WTC11 (cell line): ENCODE data around the gene PTPA. TPM values are rescaled to one million over a fixed set of nuclear protein-coding genes. Genes with fewer than 3 reads are reported as not detected.

ENCODE experiments used
- ATAC-seq: fragments of 200-7000 bp; cut with Tn5 transposase; 2 replicates; pipeline ENCODE4 v1.10.0; 2021; ENCODE audit warnings: mild to moderate bottlenecking, moderate library complexity
- CTCF ChIA-PET: fragments of 300-600 bp; sonication (Branson Sonifier 250); formaldehyde crosslinking; loops from one replicate; lab custom pipeline; 2021; ENCODE audit warnings: antibody characterized with exemption; lab: Charles Lee
- POLR2A ChIA-PET: fragments of 350-600 bp; sonication (Branson Sonifier 250); formaldehyde crosslinking; loops from one replicate; lab custom pipeline; 2021; ENCODE audit warnings: antibody characterized with exemption; lab: Charles Lee
- DNase-seq: peaks from one replicate; pipeline ENCODE4 v3.0.0; 2021; ENCODE audit warnings: low spot score
- H3K27ac Mint-ChIP-seq: 2 replicates; pipeline ENCODE4 v1.8.0; 2021; ENCODE audit warnings: mixed read lengths
- H3K27me3 Mint-ChIP-seq: 2 replicates; pipeline ENCODE4 v1.8.0; 2021; ENCODE audit warnings: low read depth, mild to moderate bottlenecking, moderate library complexity, mixed read lengths
- H3K36me3 Mint-ChIP-seq: 2 replicates; pipeline ENCODE4 v1.8.0; 2021; ENCODE audit warnings: mixed read lengths
- H3K4me1 Mint-ChIP-seq: 2 replicates; pipeline ENCODE4 v1.8.0; 2022; ENCODE audit warnings: mixed read lengths
- H3K4me3 Mint-ChIP-seq: 2 replicates; pipeline ENCODE4 v1.8.0; 2021; ENCODE audit warnings: mild to moderate bottlenecking, moderate library complexity, mixed read lengths
- H3K9me3 Mint-ChIP-seq: 2 replicates; pipeline ENCODE4 v1.8.0; 2021; ENCODE audit warnings: mixed read lengths
- ATF3 ChIP-seq: sonication (generic); formaldehyde crosslinking; conservative IDR thresholded peaks from 2 replicates; pipeline ENCODE4 v1.8.1; 2022; ENCODE audit warnings: mild to moderate bottlenecking, missing genetic modification reagents
- CBFB ChIP-seq: sonication (generic); formaldehyde crosslinking; IDR thresholded peaks from 2 replicates; pipeline ENCODE4 v1.8.1; 2022; ENCODE audit warnings: mild to moderate bottlenecking, low read depth, missing genetic modification reagents
- E2F1 ChIP-seq: sonication (generic); formaldehyde crosslinking; IDR thresholded peaks from 2 replicates; pipeline ENCODE4 v1.8.0; 2022; ENCODE audit warnings: mild to moderate bottlenecking, missing genetic modification reagents
- ELF4 ChIP-seq: sonication (generic); formaldehyde crosslinking; IDR thresholded peaks from 2 replicates; pipeline ENCODE4 v1.8.1; 2022; ENCODE audit warnings: low read depth, mild to moderate bottlenecking, moderate library complexity, missing genetic modification reagents
- ETV6 ChIP-seq: sonication (generic); formaldehyde crosslinking; IDR thresholded peaks from 2 replicates; pipeline ENCODE4 v1.8.1; 2022; ENCODE audit warnings: mild to moderate bottlenecking, missing genetic modification reagents
- HMGA2 ChIP-seq: fragments of 250-450 bp; sonication (Bioruptor Pico); IDR thresholded peaks from 2 replicates; pipeline ENCODE4 v1.4.0; 2021; ENCODE audit warnings: mild to moderate bottlenecking, moderate library complexity
- JUN ChIP-seq: sonication (generic); formaldehyde crosslinking; IDR thresholded peaks from 2 replicates; pipeline ENCODE4 v1.8.0; 2023; ENCODE audit warnings: mild to moderate bottlenecking, missing genetic modification reagents
- MXD4 ChIP-seq: fragments of 250-450 bp; sonication (Bioruptor Pico); IDR thresholded peaks from 2 replicates; pipeline ENCODE4 v1.8.0; 2021; ENCODE audit warnings: mild to moderate bottlenecking, moderate library complexity, borderline replicate concordance
- MYBL2 ChIP-seq: sonication (generic); formaldehyde crosslinking; IDR thresholded peaks from 2 replicates; pipeline ENCODE4 v1.8.1; 2023; ENCODE audit warnings: mild to moderate bottlenecking, moderate library complexity, missing genetic modification reagents
- RELA ChIP-seq: sonication (generic); formaldehyde crosslinking; IDR thresholded peaks from 2 replicates; pipeline ENCODE4 v1.8.1; 2022; ENCODE audit warnings: missing genetic modification reagents, mild to moderate bottlenecking, borderline replicate concordance
- RORB ChIP-seq: fragments of 250-450 bp; sonication (Bioruptor Pico); IDR thresholded peaks from 2 replicates; pipeline ENCODE4 v1.9.0; 2021; ENCODE audit warnings: mild to moderate bottlenecking
- SOX15 ChIP-seq: fragments of 250-450 bp; sonication (Bioruptor Pico); IDR thresholded peaks from 2 replicates; pipeline ENCODE4 v1.9.0; 2021; ENCODE audit warnings: mild to moderate bottlenecking
- ZBTB21 ChIP-seq: sonication (generic); formaldehyde crosslinking; IDR thresholded peaks from 2 replicates; pipeline ENCODE4 v1.8.1; 2023; ENCODE audit warnings: mild to moderate bottlenecking, missing genetic modification reagents, borderline replicate concordance
- ZNF263 ChIP-seq: sonication (generic); formaldehyde crosslinking; IDR thresholded peaks from 2 replicates; pipeline ENCODE4 v1.8.1; 2022; ENCODE audit warnings: low read depth, mild to moderate bottlenecking, moderate library complexity, missing genetic modification reagents
- total RNA-seq: library from RNA; stranded (reverse); gene quantifications from 3 replicates; pipeline ENCODE4 v1.2.3, GENCODE V29; 2021
- TF ChIP-seq, protein P1 (sequence below): sonication (generic); formaldehyde crosslinking; IDR thresholded peaks from 2 replicates; pipeline ENCODE4 v1.8.0; 2023; ENCODE audit warnings: mild to moderate bottlenecking, missing genetic modification reagents
- TF ChIP-seq, protein P2 (sequence below): sonication (generic); formaldehyde crosslinking; conservative IDR thresholded peaks from 2 replicates; pipeline ENCODE4 v1.8.1; 2023; ENCODE audit warnings: mild to moderate bottlenecking, low read depth, missing genetic modification reagents, moderate library complexity
- TF ChIP-seq, protein P3 (sequence below): fragments of 200-600 bp; IDR thresholded peaks from 2 replicates; pipeline ENCODE4 v1.8.0; 2022; ENCODE audit warnings: antibody characterized with exemption

The PTPA gene
- total RNA-seq, 1 experiment from 2014 or later: 186 TPM

GRCh38 chr9:129094387-129095169 is 16.6 kb upstream of the PTPA start:
- no peak overlapping the region for H3K27ac Mint-ChIP-seq
- CTCF ChIA-PET: interaction anchor here (0.8 to 1.3 kb wide), 2 partner anchors 8 to 47 kb away, joined by 4 read pairs; no protein-coding TSS in a partner anchor
- peaks cover 7% of the 10 kb centered on the region; the same call in 1 of the 2 replicates for H3K36me3 Mint-ChIP-seq

GRCh38 chr9:129095170-129095667 is 16.0 kb upstream of the PTPA start:
- Mint-ChIP-seq H3K36me3 (peaks cover under 1% of the 10 kb centered on the region; the same call in 1 of the 2 replicates), H3K27me3 (no peaks in the 10 kb centered on the region), H3K27ac (no peak overlapping the region), H3K9me3 (no peaks in the 10 kb centered on the region), H3K4me3 (no peak overlapping the region), H3K4me1 (no peaks in the 10 kb centered on the region)
- ChIA-PET POLR2A (no interaction called here), CTCF (interaction anchor here (0.8 to 1.3 kb wide), 2 partner anchors 8 to 47 kb away, joined by 4 read pairs; no protein-coding TSS in a partner anchor)
- DNase-seq (no peak), ATAC-seq (no peak)
- TF ChIP-seq JUN (no peak), CBFB (CRISPR knock-in tag) (no peak), E2F1 (no peak), HMGA2 (CRISPR knock-in tag) (no peak), ZNF263 (no peak)
- TF ChIP-seq, protein P1, sequence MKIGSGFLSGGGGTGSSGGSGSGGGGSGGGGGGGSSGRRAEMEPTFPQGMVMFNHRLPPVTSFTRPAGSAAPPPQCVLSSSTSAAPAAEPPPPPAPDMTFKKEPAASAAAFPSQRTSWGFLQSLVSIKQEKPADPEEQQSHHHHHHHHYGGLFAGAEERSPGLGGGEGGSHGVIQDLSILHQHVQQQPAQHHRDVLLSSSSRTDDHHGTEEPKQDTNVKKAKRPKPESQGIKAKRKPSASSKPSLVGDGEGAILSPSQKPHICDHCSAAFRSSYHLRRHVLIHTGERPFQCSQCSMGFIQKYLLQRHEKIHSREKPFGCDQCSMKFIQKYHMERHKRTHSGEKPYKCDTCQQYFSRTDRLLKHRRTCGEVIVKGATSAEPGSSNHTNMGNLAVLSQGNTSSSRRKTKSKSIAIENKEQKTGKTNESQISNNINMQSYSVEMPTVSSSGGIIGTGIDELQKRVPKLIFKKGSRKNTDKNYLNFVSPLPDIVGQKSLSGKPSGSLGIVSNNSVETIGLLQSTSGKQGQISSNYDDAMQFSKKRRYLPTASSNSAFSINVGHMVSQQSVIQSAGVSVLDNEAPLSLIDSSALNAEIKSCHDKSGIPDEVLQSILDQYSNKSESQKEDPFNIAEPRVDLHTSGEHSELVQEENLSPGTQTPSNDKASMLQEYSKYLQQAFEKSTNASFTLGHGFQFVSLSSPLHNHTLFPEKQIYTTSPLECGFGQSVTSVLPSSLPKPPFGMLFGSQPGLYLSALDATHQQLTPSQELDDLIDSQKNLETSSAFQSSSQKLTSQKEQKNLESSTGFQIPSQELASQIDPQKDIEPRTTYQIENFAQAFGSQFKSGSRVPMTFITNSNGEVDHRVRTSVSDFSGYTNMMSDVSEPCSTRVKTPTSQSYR: no peak

More at GRCh38 chr9:129094387-129095169, 16.6 kb upstream of the PTPA start:
- ATAC-seq (no peak), DNase-seq (no peak)
- POLR2A ChIA-PET: no interaction called here
- Mint-ChIP-seq H3K4me1 (no peaks in the 10 kb centered on the region), H3K27me3 (no peaks in the 10 kb centered on the region), H3K4me3 (no peak overlapping the region), H3K9me3 (no peaks in the 10 kb centered on the region)
- TF ChIP-seq, protein P1: no peak
- no peak for TF ChIP-seq SOX15 (CRISPR knock-in tag)
- no peak for TF ChIP-seq RELA
- no peak for TF ChIP-seq ETV6 (CRISPR knock-in tag)
- TF ChIP-seq MXD4: no peak
- no peak for TF ChIP-seq RORB (CRISPR knock-in tag)
- TF ChIP-seq ZBTB21 (CRISPR knock-in tag): no peak
- TF ChIP-seq, protein P2, sequence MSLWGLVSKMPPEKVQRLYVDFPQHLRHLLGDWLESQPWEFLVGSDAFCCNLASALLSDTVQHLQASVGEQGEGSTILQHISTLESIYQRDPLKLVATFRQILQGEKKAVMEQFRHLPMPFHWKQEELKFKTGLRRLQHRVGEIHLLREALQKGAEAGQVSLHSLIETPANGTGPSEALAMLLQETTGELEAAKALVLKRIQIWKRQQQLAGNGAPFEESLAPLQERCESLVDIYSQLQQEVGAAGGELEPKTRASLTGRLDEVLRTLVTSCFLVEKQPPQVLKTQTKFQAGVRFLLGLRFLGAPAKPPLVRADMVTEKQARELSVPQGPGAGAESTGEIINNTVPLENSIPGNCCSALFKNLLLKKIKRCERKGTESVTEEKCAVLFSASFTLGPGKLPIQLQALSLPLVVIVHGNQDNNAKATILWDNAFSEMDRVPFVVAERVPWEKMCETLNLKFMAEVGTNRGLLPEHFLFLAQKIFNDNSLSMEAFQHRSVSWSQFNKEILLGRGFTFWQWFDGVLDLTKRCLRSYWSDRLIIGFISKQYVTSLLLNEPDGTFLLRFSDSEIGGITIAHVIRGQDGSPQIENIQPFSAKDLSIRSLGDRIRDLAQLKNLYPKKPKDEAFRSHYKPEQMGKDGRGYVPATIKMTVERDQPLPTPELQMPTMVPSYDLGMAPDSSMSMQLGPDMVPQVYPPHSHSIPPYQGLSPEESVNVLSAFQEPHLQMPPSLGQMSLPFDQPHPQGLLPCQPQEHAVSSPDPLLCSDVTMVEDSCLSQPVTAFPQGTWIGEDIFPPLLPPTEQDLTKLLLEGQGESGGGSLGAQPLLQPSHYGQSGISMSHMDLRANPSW: no peak
- TF ChIP-seq, protein P3, sequence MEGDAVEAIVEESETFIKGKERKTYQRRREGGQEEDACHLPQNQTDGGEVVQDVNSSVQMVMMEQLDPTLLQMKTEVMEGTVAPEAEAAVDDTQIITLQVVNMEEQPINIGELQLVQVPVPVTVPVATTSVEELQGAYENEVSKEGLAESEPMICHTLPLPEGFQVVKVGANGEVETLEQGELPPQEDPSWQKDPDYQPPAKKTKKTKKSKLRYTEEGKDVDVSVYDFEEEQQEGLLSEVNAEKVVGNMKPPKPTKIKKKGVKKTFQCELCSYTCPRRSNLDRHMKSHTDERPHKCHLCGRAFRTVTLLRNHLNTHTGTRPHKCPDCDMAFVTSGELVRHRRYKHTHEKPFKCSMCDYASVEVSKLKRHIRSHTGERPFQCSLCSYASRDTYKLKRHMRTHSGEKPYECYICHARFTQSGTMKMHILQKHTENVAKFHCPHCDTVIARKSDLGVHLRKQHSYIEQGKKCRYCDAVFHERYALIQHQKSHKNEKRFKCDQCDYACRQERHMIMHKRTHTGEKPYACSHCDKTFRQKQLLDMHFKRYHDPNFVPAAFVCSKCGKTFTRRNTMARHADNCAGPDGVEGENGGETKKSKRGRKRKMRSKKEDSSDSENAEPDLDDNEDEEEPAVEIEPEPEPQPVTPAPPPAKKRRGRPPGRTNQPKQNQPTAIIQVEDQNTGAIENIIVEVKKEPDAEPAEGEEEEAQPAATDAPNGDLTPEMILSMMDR: no peak
- TF ChIP-seq ATF3 (CRISPR knock-in tag): no peak
- TF ChIP-seq MYBL2 (CRISPR knock-in tag): no peak
- TF ChIP-seq ELF4 (CRISPR knock-in tag): no peak
- TF ChIP-seq E2F1: no peak
